C4-2B (cell line): ENCODE results near the gene KRTAP1-4.

ENCODE experiments used
- CTCF ChIP-seq: fragments of 450-650 bp; conservative IDR thresholded peaks from 2 replicates; pipeline ENCODE4 v1.5.1; 2017; ENCODE audit warnings: mild to moderate bottlenecking
- ZFX ChIP-seq: fragments of 450-650 bp; IDR thresholded peaks from 2 replicates; pipeline ENCODE4 v1.6.1; 2017

- TF ChIP-seq CTCF (no peak), ZFX (no peak)
Measured at GRCh38 chr17:41042953-41043352, 13.0 kb upstream of the KRTAP1-4 start.
